Natural killer cell (primary cell): Measurements from ENCODE around the gene AP3B1. TPM values are rescaled to one million over a fixed set of nuclear protein-coding genes. Genes with fewer than 3 reads are reported as not detected.
A peak's percentile ranks its signal among the peaks of the same experiment; 100 is the strongest.

Experiments used
- ATAC-seq, 3 donors: fragments of 150-1000 bp in 2 of 3; fragments of 200-7000 bp in 1 of 3; cut with Tn5 transposase; 1 replicate in 1 of 3; 2 replicates in 2 of 3; pipeline ENCODE4 v1.10.0; 2021; ENCODE audit warnings: mild to moderate bottlenecking in 2 of 3, moderate library complexity in 2 of 3
- DNase-seq, 2 donors: peaks; one replicate each; pipeline versions ENCODE4 v3.0.0 to v3.0.0-alpha.2; 2013 to 2021; ENCODE audit warnings: mixed read lengths in 1 of 2
- H3K27ac ChIP-seq: one replicate; pipeline ENCODE4 v1.5.1; 2013; ENCODE audit warnings: mild to moderate bottlenecking, low read length
- H3K27me3 ChIP-seq: one replicate; pipeline ENCODE4 v1.6.1; 2013; ENCODE audit warnings: low read length; ENCODE audit not compliant: control insufficient read depth, insufficient read depth
- H3K36me3 ChIP-seq: one replicate; pipeline ENCODE4 v1.6.1; 2013; ENCODE audit warnings: low read length; ENCODE audit not compliant: control insufficient read depth, insufficient read depth
- H3K4me1 ChIP-seq: one replicate; pipeline ENCODE4 v1.6.1; 2013; ENCODE audit warnings: low read length; ENCODE audit not compliant: control insufficient read depth, insufficient read depth
- H3K4me3 ChIP-seq: one replicate; pipeline ENCODE4 v1.5.1; 2013; ENCODE audit warnings: low read length
- H3K9me3 ChIP-seq: one replicate; pipeline ENCODE4 v1.6.1; 2013; ENCODE audit warnings: low read length; ENCODE audit not compliant: control insufficient read depth, insufficient read depth
- H3K27ac Mint-ChIP-seq, 2 donors: one replicate each; pipeline ENCODE4 v1.8.0; 2022; ENCODE audit warnings: mild to moderate bottlenecking in 2 of 2, mixed read lengths in 2 of 2, moderate library complexity in 1 of 2
- H3K27me3 Mint-ChIP-seq, 2 donors: one replicate each; pipeline ENCODE4 v1.8.0; 2022; ENCODE audit warnings: low read depth in 2 of 2, mixed read lengths in 2 of 2
- H3K36me3 Mint-ChIP-seq: one replicate; pipeline ENCODE4 v1.8.0; 2022; ENCODE audit warnings: mixed read lengths
- H3K4me1 Mint-ChIP-seq, 2 donors: one replicate each; pipeline ENCODE4 v1.8.0; 2022; ENCODE audit warnings: mixed read lengths in 2 of 2
- H3K4me3 Mint-ChIP-seq: one replicate; pipeline ENCODE4 v1.8.0; 2022; ENCODE audit warnings: mild to moderate bottlenecking, moderate library complexity, mixed read lengths
- H3K9me3 Mint-ChIP-seq, 2 donors: one replicate each; pipeline ENCODE4 v1.8.0; 2022; ENCODE audit warnings: mixed read lengths in 2 of 2
- CTCF ChIP-seq: fragments of 200-600 bp; IDR thresholded peaks from one replicate; pipeline ENCODE4 v1.8.0; 2022; ENCODE audit warnings: antibody characterized with exemption
- WGBS: methylation state at CpG from one replicate; pipeline ENCODE4 v1.1.7; 2013; ENCODE audit warnings: missing lambda C conversion rate; ENCODE audit not compliant: insufficient coverage; 5-methylcytosine and 5-hydroxymethylcytosine counted together
- intact Hi-C: fragments of 100-400 bp; cut with micrococcal nuclease; formaldehyde crosslinking; loops from one replicate; pipeline ENCODE4 v1.14.2; 2022
- total RNA-seq, 4 donors: library from RNA; stranded (reverse); fragments of 120-200 nt in 1 of 4; gene quantifications; one replicate each; pipeline versions ENCODE4 v1.2.3 to v1.2.4, GENCODE V29; 2013 to 2022

AP3B1 gene
- total RNA-seq, 3 donors from 2014 or later (not counting 1 experiment from before 2014, with no cell fraction given): 48.5 to 58.2 (median 56.2) TPM

DNA sequence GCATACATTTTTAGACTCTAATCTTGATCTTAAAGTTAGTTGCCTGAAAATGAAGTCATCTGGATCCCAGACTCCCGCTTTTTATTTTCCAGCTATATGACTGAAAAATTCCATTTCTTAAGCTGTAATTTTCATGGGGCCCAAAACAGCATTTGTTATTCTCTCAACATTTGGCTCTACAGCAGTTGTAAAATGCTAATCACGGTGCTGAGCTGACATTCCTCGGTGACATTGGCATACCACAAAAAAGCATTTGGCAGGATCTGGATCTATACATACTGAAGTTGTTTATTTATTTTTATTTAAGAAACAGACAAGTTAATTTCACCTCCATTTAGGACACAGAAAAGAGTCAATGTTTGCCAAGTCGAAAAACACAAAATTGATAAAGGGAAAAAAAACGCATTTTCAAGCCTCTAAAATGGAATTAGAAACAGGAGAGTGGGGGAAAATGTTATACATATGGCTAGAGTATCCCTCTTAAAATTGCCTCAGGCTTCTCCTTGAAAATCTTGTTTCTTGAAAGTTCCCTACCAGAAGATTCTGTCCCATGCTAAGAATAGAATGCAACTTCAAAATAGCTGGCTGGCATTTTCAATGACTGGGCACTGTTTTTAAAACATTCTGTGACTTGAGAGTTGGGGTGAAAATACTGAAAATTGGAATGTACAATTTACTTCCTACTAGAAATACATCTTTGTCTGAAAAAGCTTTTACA lies 310.9 kb downstream of the AP3B1 start:
- no peaks in the 10 kb centered on the region for H3K36me3 Mint-ChIP-seq
- intact Hi-C loops: no loop called here
- H3K9me3 ChIP-seq: no peaks in the 10 kb centered on the region
- no peak overlapping the region for H3K27ac ChIP-seq
- H3K27ac Mint-ChIP-seq: no peak overlapping the region
- H3K4me1 ChIP-seq: no peaks in the 10 kb centered on the region
- TF ChIP-seq CTCF: no peak
- no peak for ATAC-seq
- H3K27me3 ChIP-seq: no peaks in the 10 kb centered on the region
- H3K4me3 Mint-ChIP-seq: no peak overlapping the region
- no peak for DNase-seq
- no peaks in the 10 kb centered on the region for H3K9me3 Mint-ChIP-seq
- peaks cover 8 to 9% of the 10 kb centered on the region in 2 donors for H3K27me3 Mint-ChIP-seq
- H3K4me1 Mint-ChIP-seq: no peaks in the 10 kb centered on the region
- no peaks in the 10 kb centered on the region for H3K36me3 ChIP-seq
- H3K4me3 ChIP-seq: no peak overlapping the region
- WGBS: 87% methylated on average over 5 of the region's 5 CpGs

DNA sequence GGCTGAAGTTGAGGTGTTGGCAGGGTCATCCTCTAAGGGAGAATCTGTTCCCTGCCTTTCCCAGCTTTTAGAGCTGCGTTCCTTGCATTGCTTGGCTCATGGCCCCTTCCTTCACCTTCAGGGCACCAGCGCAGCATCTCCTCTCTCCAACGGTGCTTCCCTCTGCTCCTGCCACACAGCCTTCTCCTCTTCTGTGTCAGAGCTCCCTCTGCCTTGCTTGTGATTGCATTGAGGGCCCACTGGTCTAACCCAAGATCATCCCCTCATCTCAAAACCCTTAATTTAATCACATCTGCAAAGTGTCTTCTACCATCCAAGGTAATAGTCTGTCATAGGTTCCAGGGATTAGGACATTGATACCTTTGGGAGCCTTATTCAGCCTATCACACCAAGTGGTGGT lies 312.7 kb downstream of the AP3B1 start:
- H3K27ac ChIP-seq: no peak overlapping the region
- TF ChIP-seq CTCF: no peak
- H3K27ac Mint-ChIP-seq: no peak overlapping the region
- peaks cover 11 to 27% of the 10 kb centered on the region in 2 donors for H3K27me3 Mint-ChIP-seq
- ATAC-seq (no peak), DNase-seq (no peak)
- H3K9me3 Mint-ChIP-seq: no peaks in the 10 kb centered on the region
- no peaks in the 10 kb centered on the region for H3K4me1 Mint-ChIP-seq
- H3K4me3 Mint-ChIP-seq: no peak overlapping the region
- whole genome bisulfite sequencing: 88% methylated on average over 3 of the region's 3 CpGs
- no peak overlapping the region for H3K4me3 ChIP-seq
- H3K4me1 ChIP-seq: no peaks in the 10 kb centered on the region
- H3K36me3 ChIP-seq: no peaks in the 10 kb centered on the region
- intact Hi-C loops: no loop called here
- H3K9me3 ChIP-seq: no peaks in the 10 kb centered on the region
- H3K36me3 Mint-ChIP-seq: no peaks in the 10 kb centered on the region
- H3K27me3 ChIP-seq: no peaks in the 10 kb centered on the region

DNA sequence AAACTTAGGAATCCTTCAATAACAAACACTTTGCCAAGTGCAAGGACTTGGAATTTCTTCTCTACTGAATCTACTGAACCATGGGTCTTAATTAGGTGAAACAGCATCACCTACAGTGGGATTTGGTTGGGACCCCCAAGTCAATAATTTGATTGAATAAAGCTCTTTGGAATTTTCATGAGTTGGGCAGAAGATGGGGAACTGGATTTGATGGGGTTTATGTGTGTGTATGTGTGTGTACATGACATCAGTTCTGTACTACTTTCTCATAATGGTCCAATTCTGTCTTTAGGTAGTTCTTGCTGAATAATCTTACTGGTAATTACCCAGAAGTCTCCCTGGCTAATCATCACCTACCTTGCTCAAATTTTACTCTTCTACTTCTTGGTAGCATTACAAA lies 319.9 kb downstream of the AP3B1 start:
- DNase-seq (no peak), ATAC-seq (no peak)
- Mint-ChIP-seq H3K9me3 (no peaks in the 10 kb centered on the region), H3K27me3 (peaks cover 48 to 77% of the 10 kb centered on the region in 2 donors), H3K4me3 (no peak overlapping the region), H3K36me3 (no peaks in the 10 kb centered on the region), H3K27ac (no peak overlapping the region), H3K4me1 (peaks cover 10 to 13% of the 10 kb centered on the region in 2 donors)
- intact Hi-C loops: no loop called here
- no peak overlapping the region for H3K27ac ChIP-seq
- peaks cover 36% of the 10 kb centered on the region for H3K27me3 ChIP-seq
- no peak overlapping the region for H3K4me3 ChIP-seq
- peaks cover 13% of the 10 kb centered on the region for H3K4me1 ChIP-seq
- no peak for TF ChIP-seq CTCF
- no peaks in the 10 kb centered on the region for H3K9me3 ChIP-seq
- no peaks in the 10 kb centered on the region for H3K36me3 ChIP-seq

DNA sequence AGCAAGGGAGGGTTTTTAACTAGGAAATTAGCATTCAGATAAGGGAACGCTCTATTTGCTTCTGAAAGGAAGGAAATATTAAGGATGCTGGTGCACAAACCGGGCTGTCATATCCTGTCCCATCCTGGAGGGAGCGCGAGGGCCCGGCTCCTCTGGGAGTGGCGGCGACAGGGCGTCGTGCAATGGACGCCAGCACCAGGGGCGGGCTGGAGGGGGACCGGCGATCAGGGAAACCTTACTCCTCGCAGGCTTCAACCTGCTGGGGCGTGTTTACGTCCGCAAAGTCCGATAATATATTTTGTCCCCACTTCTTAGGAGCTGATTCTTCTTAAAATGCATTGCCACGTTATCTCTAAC lies 321.3 kb downstream of the AP3B1 start:
- intact Hi-C loops: no loop called here
- WGBS: 10% methylated on average over 19 of the region's 19 CpGs
- H3K4me3 ChIP-seq: no peak overlapping the region

More for the DNA sequence above, 321.3 kb downstream of the AP3B1 start:
- Mint-ChIP-seq H3K4me1 (peaks cover 10 to 13% of the 10 kb centered on the region in 2 donors), H3K36me3 (no peaks in the 10 kb centered on the region), H3K4me3 (peak overlapping the region; percentile 76), H3K27me3 (peaks cover 52 to 73% of the 10 kb centered on the region in 2 donors), H3K27ac (no peak overlapping the region), H3K9me3 (no peaks in the 10 kb centered on the region)
- no peak for DNase-seq
- Histone ChIP-seq H3K9me3 (no peaks in the 10 kb centered on the region), H3K36me3 (no peaks in the 10 kb centered on the region), H3K27ac (no peak overlapping the region), H3K4me1 (peaks cover 13% of the 10 kb centered on the region), H3K27me3 (peaks cover 38% of the 10 kb centered on the region)
- TF ChIP-seq CTCF: no peak
- ATAC-seq: peak in 1 of 3 donors; percentile 24
